Mucosa of stomach (tissue), 1 donor: Measurements from ENCODE around the gene RIN2.

Experiments used
- H3K27me3 ChIP-seq: one replicate; pipeline ENCODE4 v1.7.0; 2013; ENCODE audit warnings: mild to moderate bottlenecking, low read length; ENCODE audit not compliant: control insufficient read depth, insufficient read depth
- H3K36me3 ChIP-seq: one replicate; pipeline ENCODE4 v1.7.0; 2013; ENCODE audit warnings: low read length; ENCODE audit not compliant: control insufficient read depth, insufficient read depth
- H3K4me1 ChIP-seq: one replicate; pipeline ENCODE4 v1.7.0; 2013; ENCODE audit warnings: mild to moderate bottlenecking, low read length; ENCODE audit not compliant: control insufficient read depth, insufficient read depth
- H3K4me3 ChIP-seq: one replicate; pipeline ENCODE4 v1.7.0; 2013; ENCODE audit warnings: low read length
- H3K9ac ChIP-seq: one replicate; pipeline ENCODE4 v1.7.0; 2013; ENCODE audit warnings: mild to moderate bottlenecking, low read length, moderate library complexity
- H3K9me3 ChIP-seq: one replicate; pipeline ENCODE4 v1.7.0; 2013; ENCODE audit warnings: mild to moderate bottlenecking, low read length, moderate library complexity; ENCODE audit not compliant: control insufficient read depth
- donor health status: Pancreatic carcinoma.

Gene RIN2

DNA sequence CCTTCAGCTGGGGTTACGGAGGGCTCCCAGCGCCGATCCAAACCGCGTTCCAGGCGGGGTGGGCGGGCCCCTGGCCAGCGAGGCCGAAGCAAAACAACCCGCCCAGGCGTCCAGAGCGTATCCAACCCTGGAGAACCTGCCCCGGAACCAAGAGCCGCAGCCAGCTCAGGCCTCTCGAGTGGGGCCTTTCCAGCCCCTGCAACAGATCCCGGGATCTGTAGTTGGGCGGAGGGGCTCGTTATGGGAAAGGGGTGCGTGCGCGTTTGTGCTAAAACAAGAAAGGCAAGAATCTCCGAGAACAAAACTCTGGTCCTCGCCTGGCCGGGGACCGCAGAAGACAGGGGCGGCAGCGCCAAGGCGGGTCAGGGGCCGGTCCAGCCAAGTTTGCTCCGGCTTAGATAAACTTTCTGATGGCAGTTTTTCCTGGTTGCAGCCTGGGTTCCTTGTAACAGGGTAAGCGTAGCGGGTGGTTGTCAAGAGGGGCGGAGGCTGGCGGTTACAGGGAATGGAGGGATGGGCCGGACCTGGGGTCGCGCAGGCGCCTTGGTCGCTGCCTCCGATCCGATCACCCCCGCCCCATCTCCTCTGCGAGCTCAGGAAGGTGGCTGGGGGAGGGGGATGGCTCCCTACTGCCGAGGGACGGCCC is 448 bp upstream of the RIN2 start:
- Histone ChIP-seq H3K4me3 (peak overlapping the region; percentile 79), H3K9me3 (no peaks in the 10 kb centered on the region), H3K9ac (peak overlapping the region; percentile 99), H3K4me1 (peaks cover 20% of the 10 kb centered on the region), H3K36me3 (no peaks in the 10 kb centered on the region), H3K27me3 (no peaks in the 10 kb centered on the region)

DNA sequence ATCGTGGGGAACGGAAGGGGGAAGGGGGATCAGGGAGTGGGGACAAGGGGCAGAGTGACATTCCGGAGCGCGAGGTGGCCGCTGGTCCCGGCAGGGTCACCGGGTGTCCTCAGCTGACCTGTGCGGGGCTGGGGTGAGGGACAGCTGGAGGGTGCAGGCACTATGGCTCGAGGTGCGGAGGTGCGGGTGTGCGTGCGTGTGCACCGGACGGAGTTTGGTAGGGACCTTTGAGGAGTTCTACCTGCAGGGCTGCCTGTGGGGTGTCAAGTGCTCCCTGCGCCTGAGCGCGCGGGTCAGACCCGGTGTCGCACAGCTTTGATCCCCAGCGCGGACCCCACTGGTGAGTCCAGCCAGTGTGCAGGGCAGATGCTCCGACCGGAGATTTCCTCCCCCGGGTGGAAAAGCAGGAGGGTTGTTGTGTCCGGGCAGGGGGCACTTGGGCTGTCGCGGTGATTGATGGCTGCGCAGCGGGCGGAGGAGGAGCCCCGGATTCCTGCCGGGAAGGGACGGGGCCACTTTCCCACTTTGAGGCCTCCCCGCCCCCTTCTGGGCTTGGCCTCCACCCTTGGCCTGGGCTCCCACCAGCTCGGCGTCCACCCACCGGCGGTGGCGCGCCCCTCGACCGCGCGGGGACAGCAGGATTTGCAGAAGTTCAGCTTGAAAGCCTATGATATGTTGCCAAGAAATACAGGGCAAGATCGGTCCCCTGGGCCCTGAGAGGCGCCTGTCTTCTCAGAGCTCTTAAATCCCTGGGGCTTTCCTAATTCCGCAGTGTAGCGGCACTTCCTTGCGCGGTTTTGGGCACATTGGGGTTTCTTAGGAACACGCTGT is 658 bp downstream of the RIN2 start:
- Histone ChIP-seq H3K27me3 (no peaks in the 10 kb centered on the region), H3K4me1 (peaks cover 20% of the 10 kb centered on the region), H3K9ac (peak overlapping the region; percentile 99), H3K9me3 (no peaks in the 10 kb centered on the region), H3K4me3 (peak overlapping the region; percentile 79), H3K36me3 (no peaks in the 10 kb centered on the region)

DNA sequence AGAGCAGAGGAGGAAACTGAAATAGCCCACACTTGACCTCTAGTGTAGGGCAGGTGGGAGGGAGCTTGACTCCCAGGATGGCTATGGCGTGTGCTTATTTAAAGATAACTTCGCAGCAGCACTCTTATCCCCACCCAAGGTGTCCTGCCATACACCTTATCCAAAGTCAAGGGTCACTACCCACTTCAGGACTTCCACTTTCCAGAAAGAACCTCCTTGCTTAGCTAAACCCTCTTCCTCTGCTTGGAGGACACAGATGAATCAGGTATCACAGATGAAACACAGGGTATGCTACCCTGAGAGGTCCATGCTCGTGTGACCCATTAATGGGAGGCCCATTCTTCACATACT is 2.3 kb downstream of the RIN2 start:
- Histone ChIP-seq H3K27me3 (no peaks in the 10 kb centered on the region), H3K36me3 (no peaks in the 10 kb centered on the region), H3K4me1 (peaks cover 28% of the 10 kb centered on the region), H3K4me3 (no peak overlapping the region), H3K9ac (no peak overlapping the region), H3K9me3 (no peaks in the 10 kb centered on the region)

DNA sequence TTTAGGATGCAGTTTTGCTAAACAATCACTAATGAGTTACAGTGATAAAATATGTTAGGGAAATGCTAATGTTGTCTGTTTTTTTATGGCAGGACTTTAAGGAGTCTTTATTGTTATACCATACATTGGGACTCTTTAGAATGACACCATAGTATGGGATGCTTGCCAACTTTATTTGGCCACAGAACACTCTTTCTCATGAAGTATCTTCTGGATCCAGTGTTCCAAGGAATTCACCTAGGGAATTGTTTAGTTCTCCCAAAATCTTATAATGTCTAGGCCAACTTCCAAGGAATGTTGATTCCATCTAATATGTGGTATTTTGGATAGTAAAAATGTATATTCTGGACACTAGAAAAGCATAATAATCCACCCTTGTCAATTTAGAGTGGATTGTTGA is 3.3 kb downstream of the RIN2 start:
- H3K4me1 ChIP-seq = peaks cover 29% of the 10 kb centered on the region
- H3K27me3 ChIP-seq = no peaks in the 10 kb centered on the region

DNA sequence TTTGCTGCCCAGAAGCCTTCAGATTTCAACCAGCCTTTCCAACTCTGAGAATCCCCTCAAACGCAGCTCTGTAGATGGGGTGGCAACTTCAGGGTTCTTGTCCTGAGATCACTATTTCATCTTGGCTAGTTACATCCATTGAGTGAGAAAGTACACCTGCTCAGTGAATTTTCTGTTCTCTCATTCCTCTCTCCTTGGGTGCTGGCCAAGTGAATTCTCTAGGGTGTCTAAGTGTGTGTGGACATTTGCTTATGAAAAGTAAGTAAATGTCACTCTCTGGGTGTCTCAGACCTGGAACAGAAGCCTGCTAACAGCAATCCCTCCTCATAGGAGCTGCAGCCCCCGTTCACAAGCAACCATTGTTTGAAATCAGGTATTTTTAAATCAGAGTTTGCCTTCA is 3.8 kb downstream of the RIN2 start:
- H3K36me3 ChIP-seq = no peaks in the 10 kb centered on the region
- H3K27me3 ChIP-seq = no peaks in the 10 kb centered on the region
- H3K4me1 ChIP-seq = peaks cover 26% of the 10 kb centered on the region
- H3K4me3 ChIP-seq = no peak overlapping the region
- H3K9ac ChIP-seq = no peak overlapping the region
- H3K9me3 ChIP-seq = no peaks in the 10 kb centered on the region

More for the DNA sequence above, 3.3 kb downstream of the RIN2 start:
- Histone ChIP-seq H3K9me3 (no peaks in the 10 kb centered on the region), H3K36me3 (no peaks in the 10 kb centered on the region), H3K4me3 (no peak overlapping the region), H3K9ac (no peak overlapping the region)

DNA sequence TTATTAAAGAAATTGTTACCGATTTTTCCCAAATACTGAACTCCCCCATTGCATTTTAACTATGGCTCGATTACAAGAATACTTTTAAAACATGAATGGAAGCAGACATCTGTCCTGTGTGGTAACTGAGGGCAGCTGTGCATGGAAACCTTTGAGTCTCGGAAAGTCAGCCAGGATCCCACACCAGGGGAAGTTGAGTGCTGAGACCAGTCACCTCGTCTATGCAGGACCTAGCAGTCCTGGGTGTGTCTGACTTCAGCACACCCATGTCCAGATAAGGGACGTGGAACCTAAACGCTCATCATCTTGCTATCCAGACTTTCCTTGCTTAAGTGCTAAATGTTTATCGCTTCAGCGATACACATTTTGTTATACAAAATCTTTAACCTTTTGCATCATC is 6.1 kb downstream of the RIN2 start:
- peaks cover 22% of the 10 kb centered on the region for H3K4me1 ChIP-seq
- no peaks in the 10 kb centered on the region for H3K27me3 ChIP-seq
- no peak overlapping the region for H3K4me3 ChIP-seq
- no peaks in the 10 kb centered on the region for H3K36me3 ChIP-seq
- H3K9me3 ChIP-seq = no peaks in the 10 kb centered on the region
- no peak overlapping the region for H3K9ac ChIP-seq

DNA sequence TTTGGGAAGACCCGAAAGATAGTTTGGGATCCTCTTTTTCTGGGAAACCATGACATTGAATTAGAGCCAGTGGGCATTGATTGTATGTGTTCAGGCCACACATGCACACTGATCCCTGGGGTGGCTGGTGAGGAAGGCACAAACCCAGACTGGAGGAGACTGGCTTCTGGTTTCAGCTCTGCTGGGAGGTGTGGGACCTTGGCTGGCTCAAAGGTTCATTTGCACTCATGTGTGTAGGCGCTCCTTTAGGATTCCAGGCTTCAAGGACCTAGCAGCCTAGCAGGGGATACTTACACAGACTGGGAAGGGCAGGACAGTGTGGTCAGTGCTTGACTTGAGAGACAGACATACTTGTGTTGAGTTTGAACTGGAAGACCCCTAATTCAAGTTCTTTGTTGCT is 7.2 kb downstream of the RIN2 start:
- no peaks in the 10 kb centered on the region for H3K27me3 ChIP-seq
- no peaks in the 10 kb centered on the region for H3K9me3 ChIP-seq
- no peak overlapping the region for H3K9ac ChIP-seq
- peaks cover 13% of the 10 kb centered on the region for H3K4me1 ChIP-seq
- H3K36me3 ChIP-seq = no peaks in the 10 kb centered on the region
- no peak overlapping the region for H3K4me3 ChIP-seq

DNA sequence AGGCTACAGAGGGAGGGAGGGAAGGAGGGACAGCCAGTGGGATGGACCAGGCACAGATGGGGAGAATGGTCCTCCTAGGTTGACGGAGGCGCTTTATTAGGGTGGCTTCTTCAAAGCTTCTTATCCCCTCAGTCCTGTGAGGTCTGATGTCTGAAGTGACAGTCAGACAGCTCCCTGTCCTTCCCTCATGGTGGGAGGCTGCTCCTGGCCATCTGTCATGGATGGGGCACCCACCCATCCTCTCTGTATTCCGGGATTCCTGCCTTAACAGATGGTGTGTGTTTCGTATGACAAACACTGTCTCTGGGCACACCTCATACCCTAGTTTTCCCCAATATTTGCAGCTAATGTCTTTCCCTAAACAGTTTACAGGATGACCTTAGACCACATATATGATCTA is 7.9 kb downstream of the RIN2 start:
- no peaks in the 10 kb centered on the region for H3K27me3 ChIP-seq
- H3K36me3 ChIP-seq = no peaks in the 10 kb centered on the region
- H3K9ac ChIP-seq = no peak overlapping the region
- H3K9me3 ChIP-seq = no peaks in the 10 kb centered on the region
- H3K4me3 ChIP-seq = no peak overlapping the region
- peaks cover 9% of the 10 kb centered on the region for H3K4me1 ChIP-seq

DNA sequence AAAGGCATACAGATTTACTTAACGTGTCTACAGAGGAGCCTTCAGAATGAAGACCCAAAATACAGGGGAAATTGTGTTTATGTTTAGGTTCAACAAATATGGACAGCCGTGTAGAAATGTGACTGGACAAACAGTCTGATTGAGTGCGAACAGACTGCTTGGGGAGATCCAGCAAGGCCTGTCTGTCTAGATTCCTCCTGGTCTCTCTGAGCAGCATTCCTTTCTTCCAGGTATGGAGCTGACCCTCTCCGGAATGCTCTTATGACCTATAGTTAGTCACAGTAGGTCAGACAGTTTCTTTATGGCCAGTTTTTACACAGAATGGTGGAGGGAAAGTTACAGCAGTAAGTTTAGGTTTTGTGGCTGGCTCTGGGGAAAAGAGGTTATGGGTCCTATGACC is 9.0 kb downstream of the RIN2 start:
- peaks cover 9% of the 10 kb centered on the region for H3K4me1 ChIP-seq
- no peak overlapping the region for H3K4me3 ChIP-seq
- no peaks in the 10 kb centered on the region for H3K36me3 ChIP-seq
- H3K9ac ChIP-seq = no peak overlapping the region
- H3K9me3 ChIP-seq = no peaks in the 10 kb centered on the region
- H3K27me3 ChIP-seq = no peaks in the 10 kb centered on the region

DNA sequence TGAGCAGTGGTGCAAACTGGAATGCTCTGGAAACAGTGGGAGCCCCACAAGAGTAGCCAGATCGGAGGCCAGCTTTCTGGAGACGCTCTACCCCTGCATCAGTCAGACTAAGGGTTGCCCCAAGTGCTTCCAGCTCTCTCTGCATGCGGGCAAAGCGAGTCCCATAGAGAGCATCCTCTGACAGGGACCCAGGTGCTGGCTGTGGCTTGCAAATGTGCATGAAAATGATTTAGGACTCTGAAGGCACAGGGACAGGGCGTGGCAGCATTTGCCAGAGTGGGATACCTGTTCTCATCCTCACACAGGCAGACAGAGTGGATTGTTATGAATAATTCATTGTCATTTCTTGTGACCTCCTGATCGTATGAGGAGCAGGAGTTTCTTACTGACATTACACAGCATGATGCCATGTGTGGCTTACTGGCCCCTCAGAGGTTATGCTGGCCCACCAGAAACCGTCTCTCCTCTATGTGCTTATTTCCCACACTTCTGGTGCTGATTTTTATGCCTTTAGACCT is 10.3 kb downstream of the RIN2 start:
- H3K9ac ChIP-seq = no peak overlapping the region
- no peaks in the 10 kb centered on the region for H3K27me3 ChIP-seq
- peaks cover 9% of the 10 kb centered on the region for H3K4me1 ChIP-seq
- no peak overlapping the region for H3K4me3 ChIP-seq
- H3K9me3 ChIP-seq = no peaks in the 10 kb centered on the region
- no peaks in the 10 kb centered on the region for H3K36me3 ChIP-seq

DNA sequence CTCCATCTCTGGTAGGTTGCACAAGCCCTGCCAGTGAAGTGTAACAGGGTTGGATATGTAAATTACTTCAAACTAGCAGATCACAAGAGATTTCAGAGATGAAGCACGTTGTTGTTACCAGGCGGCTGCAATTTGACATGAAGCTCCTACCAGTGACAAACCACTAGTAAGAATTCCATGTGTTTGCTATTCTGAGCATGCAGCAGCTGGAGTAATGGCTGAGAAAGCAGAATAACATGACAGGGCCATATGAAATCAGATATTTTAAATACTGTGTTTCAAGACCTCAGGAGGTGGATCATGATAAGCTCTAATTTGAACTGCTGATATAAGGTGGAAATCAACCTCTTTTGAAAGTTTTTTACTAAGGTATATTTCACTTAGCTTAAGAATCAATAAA is 11.4 kb downstream of the RIN2 start:
- H3K27me3 ChIP-seq = no peaks in the 10 kb centered on the region
- no peaks in the 10 kb centered on the region for H3K36me3 ChIP-seq
- H3K4me1 ChIP-seq = peaks cover 10% of the 10 kb centered on the region
- no peak overlapping the region for H3K4me3 ChIP-seq
- no peak overlapping the region for H3K9ac ChIP-seq
- H3K9me3 ChIP-seq = no peaks in the 10 kb centered on the region

DNA sequence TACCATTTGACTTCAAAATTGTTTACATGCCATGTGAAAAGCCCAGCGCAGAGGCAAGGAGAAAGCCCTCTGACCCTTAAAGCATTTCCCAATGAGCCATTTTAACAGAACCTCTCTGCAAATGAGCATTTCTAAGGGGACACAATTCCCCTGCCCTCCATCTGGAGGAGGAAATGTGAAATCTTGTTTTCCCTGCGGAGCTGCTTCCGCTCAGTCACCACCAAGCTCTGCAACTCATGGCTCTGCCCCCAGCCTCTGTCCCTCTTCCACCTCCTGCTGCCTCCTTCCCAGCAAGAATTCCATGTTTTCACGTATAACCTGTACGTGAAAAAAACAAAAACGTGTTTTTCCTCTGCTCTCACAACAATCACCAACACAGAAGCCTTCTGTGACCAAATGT is 12.3 kb downstream of the RIN2 start:
- Histone ChIP-seq H3K4me3 (no peak overlapping the region), H3K27me3 (no peaks in the 10 kb centered on the region), H3K9me3 (no peaks in the 10 kb centered on the region), H3K9ac (no peak overlapping the region), H3K36me3 (no peaks in the 10 kb centered on the region), H3K4me1 (peaks cover 15% of the 10 kb centered on the region)
